Stimulated activated naive CD8-positive, alpha-beta T cell treated with anti-CD3 and anti-CD28 coated beads, Interleukin-15, Interleukin-2, amounts not matched to agents 100 U/mL and 50 U/mL, for 24 hours (primary cell): ENCODE results near the gene WBP11.

ENCODE experiments used
- ATAC-seq: fragments of 150-1000 bp; cut with Tn5 transposase; one replicate; pipeline ENCODE4 v1.10.0; 2021
- DNase-seq: peaks from one replicate; pipeline ENCODE4 v3.0.0; 2021

WBP11 gene

GRCh38 chr12:14803011-14803829 is at the start of gene WBP11, which contains the start of gene C12orf60:
Gene WBP11, minus strand, starts transcription at chr12:14803478. Its CDS starts 2,095 bp downstream, at chr12:14801383.
Gene C12orf60, plus strand, starts transcription at chr12:14803670. Its CDS starts 19,266 bp downstream, at chr12:14822936.
- peak; percentile 84 for DNase-seq
- ATAC-seq, result peak; percentile 100

- no peak for DNase-seq
- no peak for ATAC-seq
Measured at GRCh38 chr12:14852880-14853279, 49.6 kb upstream of the WBP11 start.

- no peak for DNase-seq
- ATAC-seq, result no peak
Measured at GRCh38 chr12:14850929-14851663, 47.8 kb upstream of the WBP11 start.

GRCh38 chr12:14849661-14850060 is 46.4 kb upstream of the WBP11 start:
- ATAC-seq (no peak), DNase-seq (no peak)

- DNase-seq (no peak), ATAC-seq (no peak)
Measured at GRCh38 chr12:14846876-14847580, 43.8 kb upstream of the WBP11 start.

- no peak for DNase-seq
- ATAC-seq, result peak; percentile 32
Measured at GRCh38 chr12:14846042-14846587, 42.8 kb upstream of the WBP11 start.

- ATAC-seq, result peak; percentile 72
- peak; percentile 32 for DNase-seq
Measured at GRCh38 chr12:14845350-14845750, 42.1 kb upstream of the WBP11 start.

- DNase-seq (no peak), ATAC-seq (no peak)
Measured at GRCh38 chr12:14844401-14844800, 41.1 kb upstream of the WBP11 start.

GRCh38 chr12:14843425-14843887 is 40.2 kb upstream of the WBP11 start, which contains the start of gene ART4:
Gene ART4, minus strand, starts transcription at chr12:14843526. Its CDS starts 413 bp downstream, at chr12:14843113.
- DNase-seq, result no peak
- no peak for ATAC-seq

GRCh38 chr12:14842315-14842714 is 39.0 kb upstream of the WBP11 start:
- DNase-seq (no peak), ATAC-seq (no peak)

- no peak for ATAC-seq
- no peak for DNase-seq
Measured at GRCh38 chr12:14841761-14842160, 38.5 kb upstream of the WBP11 start.

- ATAC-seq, result no peak
- no peak for DNase-seq
Measured at GRCh38 chr12:14840616-14841015, 37.3 kb upstream of the WBP11 start.

GRCh38 chr12:14839262-14839661 is 36.0 kb upstream of the WBP11 start:
- ATAC-seq (no peak), DNase-seq (no peak)

- DNase-seq (no peak), ATAC-seq (no peak)
Measured at GRCh38 chr12:14836336-14837210, 33.3 kb upstream of the WBP11 start.

- no peak for DNase-seq
- ATAC-seq, result no peak
Measured at GRCh38 chr12:14834509-14834908, 31.2 kb upstream of the WBP11 start.

GRCh38 chr12:14833952-14834351 is 30.7 kb upstream of the WBP11 start:
- DNase-seq (no peak), ATAC-seq (no peak)

- ATAC-seq (no peak), DNase-seq (no peak)
Measured at GRCh38 chr12:14833336-14833735, 30.1 kb upstream of the WBP11 start.

GRCh38 chr12:14828892-14829291 is 25.6 kb upstream of the WBP11 start:
- ATAC-seq, result no peak
- DNase-seq, result no peak

GRCh38 chr12:14827043-14827442 is 23.8 kb upstream of the WBP11 start:
- DNase-seq, result no peak
- no peak for ATAC-seq

GRCh38 chr12:14826491-14826890 is 23.2 kb upstream of the WBP11 start:
- ATAC-seq (no peak), DNase-seq (no peak)

- peak; percentile 32 for ATAC-seq
Measured at GRCh38 chr12:14825256-14825655, 22.0 kb upstream of the WBP11 start.

More at GRCh38 chr12:14825256-14825655, 22.0 kb upstream of the WBP11 start:
- DNase-seq, result no peak
